Right lobe of liver (tissue), 6 donors: Measurements from ENCODE around the gene ADPRH. TPM values are rescaled to one million over a fixed set of nuclear protein-coding genes. Genes with fewer than 3 reads are reported as not detected.

Source experiments
- ATAC-seq, 4 donors: fragments of 200-7000 bp; cut with Tn5 transposase; one replicate each; pipeline ENCODE4 v1.9.1; 2020; ENCODE audit warnings: mild to moderate bottlenecking in 4 of 4, moderate library complexity in 4 of 4
- DNase-seq, 3 donors: peaks; one replicate each; pipeline ENCODE4 v3.0.0-alpha.2; 2020
- H3K27ac ChIP-seq, 3 donors: fragments of 200-600 bp; one replicate each; pipeline ENCODE4 v1.8.0; 2022
- H3K27me3 ChIP-seq, 2 donors: fragments of 200-600 bp; one replicate each; pipeline ENCODE4 v1.8.0; 2022
- H3K36me3 ChIP-seq, 4 donors: fragments of 200-600 bp; sonication (generic) in 1 of 4; one replicate each; pipeline versions ENCODE4 v1.5.1 to v1.8.0; 2017 to 2022; ENCODE audit warnings: control low read depth in 1 of 4
- H3K4me1 ChIP-seq, 4 donors: fragments of 200-600 bp; sonication (generic) in 1 of 4; one replicate each; pipeline versions ENCODE4 v1.5.1 to v1.8.0; 2017 to 2022; ENCODE audit warnings: control low read depth in 1 of 4
- H3K4me3 ChIP-seq, 3 donors: fragments of 200-600 bp; one replicate each; pipeline ENCODE4 v1.8.0; 2022
- H3K9me3 ChIP-seq, 4 donors: fragments of 200-600 bp; sonication (generic) in 1 of 4; one replicate each; pipeline versions ENCODE4 v1.5.1 to v1.8.0; 2017 to 2022; ENCODE audit warnings: control low read depth in 1 of 4
- CTCF ChIP-seq, 4 donors: fragments of 200-600 bp in 3 of 4; fragments of 450-650 bp in 1 of 4; IDR thresholded peaks; one replicate each; pipeline versions ENCODE4 v1.5.1 to v1.8.0; 2016 to 2022; ENCODE audit warnings: antibody characterized with exemption in 4 of 4, mild to moderate bottlenecking in 2 of 4
- POLR2A ChIP-seq: fragments of 450-650 bp; IDR thresholded peaks from one replicate; pipeline ENCODE4 v1.6.1; 2017; ENCODE audit warnings: antibody characterized with exemption, mild to moderate bottlenecking
- WGBS: methylation state at CpG from one replicate; pipeline ENCODE4 v1.1.6; 2018; ENCODE audit warnings: low coverage, low lambda C conversion rate; ENCODE audit not compliant: insufficient coverage; ENCODE audit errors: missing lambda C conversion rate; 5-methylcytosine and 5-hydroxymethylcytosine counted together
- intact Hi-C, 2 donors: fragments of 100-400 bp; cut with DNase I; formaldehyde crosslinking; loops; one replicate each; pipeline versions ENCODE4 v1.11.2 to v1.14.1; 2022
- total RNA-seq, 6 experiments: library from RNA; depleted of rRNA in 2 of 6; stranded (reverse); fragments of >200 nt in 2 of 6; fragmentation: NEBNext Ultra II Directional in 3 of 6; extraction: Animal tissue kit (Norgen Biotek cat#: 25700) in 3 of 6; gene quantifications; one replicate each; pipeline versions ENCODE4 v1.1.0 to v1.2.4, GENCODE V29; 2016 to 2023
- donor health status: DM: no; HTN: yes; CAD: no.
- donor health status: DM: no; HTN: no; CAD: no.
- donor health status: DM: no; HTN: no; CAD: no.
- donor health status: DM: no; HTN: yes; CAD: no.
- donor health status: DM: no; HTN: yes; CAD: no.

The ADPRH gene
- total RNA-seq, 6 experiments from 2014 or later = 2.5 to 3.8 (median 2.8) TPM

GRCh38 chr3:119534296-119534695 lies 45.0 kb upstream of the ADPRH start:
- Histone ChIP-seq H3K4me3 (no peak overlapping the region), H3K27me3 (no peaks in the 10 kb centered on the region), H3K9me3 (no peaks in the 10 kb centered on the region), H3K4me1 (no peaks in the 10 kb centered on the region), H3K36me3 (no peaks in the 10 kb centered on the region), H3K27ac (no peak overlapping the region)
- TF ChIP-seq CTCF (IDR thresholded peaks at IDR 0.05) = no peak
- WGBS = 100% methylated on average over 1 of the region's 1 CpG
- no peak for ATAC-seq
- intact Hi-C loops = no loop called here
- no peak for DNase-seq

- Histone ChIP-seq H3K36me3 (no peaks in the 10 kb centered on the region), H3K9me3 (no peaks in the 10 kb centered on the region), H3K27me3 (no peaks in the 10 kb centered on the region), H3K27ac (no peak overlapping the region), H3K4me3 (no peak overlapping the region), H3K4me1 (no peaks in the 10 kb centered on the region)
- TF ChIP-seq CTCF (IDR thresholded peaks at IDR 0.05) (no peak), POLR2A (no peak)
- 89% methylated on average over 4 of the region's 4 CpGs for WGBS
- intact Hi-C loops = no loop called here
- no peak for ATAC-seq
- DNase-seq = no peak
Observed at GRCh38 chr3:119536757-119537156, 42.5 kb upstream of the ADPRH start.

- no peak overlapping the region for H3K4me3 ChIP-seq
Observed at GRCh38 chr3:119538772-119539171, 40.5 kb upstream of the ADPRH start.

GRCh38 chr3:119541547-119541946 lies 37.7 kb upstream of the ADPRH start:
- Histone ChIP-seq H3K27ac (no peak overlapping the region), H3K4me3 (no peak overlapping the region), H3K4me1 (no peaks in the 10 kb centered on the region), H3K27me3 (no peaks in the 10 kb centered on the region), H3K9me3 (no peaks in the 10 kb centered on the region), H3K36me3 (no peaks in the 10 kb centered on the region)
- DNase-seq = no peak
- TF ChIP-seq POLR2A (no peak), CTCF (IDR thresholded peaks at IDR 0.05) (no peak)
- WGBS = 51% methylated on average over 2 of the region's 3 CpGs
- ATAC-seq = no peak
- intact Hi-C loops = no loop called here

More at GRCh38 chr3:119538772-119539171, 40.5 kb upstream of the ADPRH start:
- Histone ChIP-seq H3K4me1 (no peaks in the 10 kb centered on the region), H3K36me3 (no peaks in the 10 kb centered on the region), H3K9me3 (no peaks in the 10 kb centered on the region), H3K27me3 (no peaks in the 10 kb centered on the region), H3K27ac (no peak overlapping the region)
- DNase-seq = no peak
- no peak for ATAC-seq
- intact Hi-C loops = no loop called here
- WGBS = 100% methylated on average over 1 of the region's 1 CpG
- TF ChIP-seq CTCF (IDR thresholded peaks at IDR 0.05) (no peak), POLR2A (no peak)

- TF ChIP-seq CTCF (IDR thresholded peaks at IDR 0.05) = no peak
- TF ChIP-seq POLR2A = no peak
- DNase-seq = no peak
- H3K27ac ChIP-seq = no peak overlapping the region
- H3K4me1 ChIP-seq = no peaks in the 10 kb centered on the region
- no peaks in the 10 kb centered on the region for H3K27me3 ChIP-seq
- no peaks in the 10 kb centered on the region for H3K36me3 ChIP-seq
- WGBS = 30% methylated on average over 2 of the region's 2 CpGs
- H3K9me3 ChIP-seq = no peaks in the 10 kb centered on the region
- ATAC-seq = no peak
- intact Hi-C loops = no loop called here
- H3K4me3 ChIP-seq = no peak overlapping the region
Observed at GRCh38 chr3:119542168-119542767, 37.0 kb upstream of the ADPRH start.
